Measurements from ENCODE around the gene ATR. TPM values are rescaled to one million over a fixed set of nuclear protein-coding genes. Genes with fewer than 3 reads are reported as not detected.

Gene ATR
- polyA plus RNA-seq, 1 donor from 2014 or later: 26.1 TPM

- no peak overlapping the region for H3K27ac ChIP-seq (ENCODE audit: low read length)
- no peak overlapping the region for H3K4me3 ChIP-seq (ENCODE audit: low read length)
- no peaks in the 10 kb centered on the region for H3F3A ChIP-seq (ENCODE audit: insufficient read depth, low read length, poor library complexity, severe bottlenecking)
- no peaks in the 10 kb centered on the region for H3K9me2 ChIP-seq (ENCODE audit: insufficient read depth, low read length)
- H2AFZ ChIP-seq (ENCODE audit: low read depth, low read length): no peak overlapping the region
- H3K27me3 ChIP-seq (ENCODE audit: insufficient read depth, low read depth, low read length): no peaks in the 10 kb centered on the region
- TF ChIP-seq MXI1 (conservative IDR thresholded peaks at IDR 0.05; ENCODE audit: poor library complexity, severe bottlenecking): no peak
- no peak for TF ChIP-seq REST (IDR thresholded peaks at IDR 0.05; ENCODE audit: borderline replicate concordance)
- TF ChIP-seq TAF1 (IDR thresholded peaks at IDR 0.05; ENCODE audit: low read depth): no peak
- TF ChIP-seq EZH2 (IDR thresholded peaks at IDR 0.05; ENCODE audit: borderline replicate concordance, insufficient read depth, low read length, poor library complexity, severe bottlenecking): no peak
- no peak for TF ChIP-seq SMC3 (conservative IDR thresholded peaks at IDR 0.05; ENCODE audit: poor library complexity)
- no peak for TF ChIP-seq POLR2AphosphoS5 (IDR thresholded peaks at IDR 0.05)
- no peak for TF ChIP-seq RAD21 (conservative IDR thresholded peaks at IDR 0.05)
- TF ChIP-seq EP300 (conservative IDR thresholded peaks at IDR 0.05; ENCODE audit: poor library complexity, severe bottlenecking): no peak
- H3K79me2 ChIP-seq (replicated peaks; ENCODE audit: insufficient read depth, low read length): no peaks in the 10 kb centered on the region
- no peaks in the 10 kb centered on the region for H4K20me1 ChIP-seq (ENCODE audit: insufficient read depth)
- no peak overlapping the region for H3K9ac ChIP-seq (ENCODE audit: low read length)
- no peaks in the 10 kb centered on the region for H3K36me3 ChIP-seq (ENCODE audit: insufficient read depth, low read length)
- no peaks in the 10 kb centered on the region for H3K9me3 ChIP-seq (ENCODE audit: low read length)
- no peak overlapping the region for H3K4me2 ChIP-seq (ENCODE audit: low read length)
These were observed 97.3 kb downstream of the ATR start for GRCh38 chr3:142481196-142481595.

- Histone ChIP-seq H3K27ac (ENCODE audit: low read length) (no peak overlapping the region), H3F3A (ENCODE audit: insufficient read depth, low read length, poor library complexity, severe bottlenecking) (no peaks in the 10 kb centered on the region), H3K4me2 (ENCODE audit: low read length) (no peak overlapping the region), H2AFZ (ENCODE audit: low read depth, low read length) (no peak overlapping the region), H3K79me2 (replicated peaks; ENCODE audit: insufficient read depth, low read length) (no peaks in the 10 kb centered on the region), H3K9me3 (ENCODE audit: low read length) (peaks cover 6% of the 10 kb centered on the region), H3K9ac (ENCODE audit: low read length) (no peak overlapping the region), H4K20me1 (ENCODE audit: insufficient read depth) (no peaks in the 10 kb centered on the region), H3K36me3 (ENCODE audit: insufficient read depth, low read length) (no peaks in the 10 kb centered on the region), H3K27me3 (ENCODE audit: insufficient read depth, low read depth, low read length) (no peaks in the 10 kb centered on the region), H3K4me3 (ENCODE audit: low read length) (no peak overlapping the region), H3K9me2 (ENCODE audit: insufficient read depth, low read length) (no peaks in the 10 kb centered on the region)
- TF ChIP-seq TAF1 (IDR thresholded peaks at IDR 0.05; ENCODE audit: low read depth) (no peak), POLR2AphosphoS5 (IDR thresholded peaks at IDR 0.05) (no peak), RAD21 (conservative IDR thresholded peaks at IDR 0.05) (no peak), MXI1 (conservative IDR thresholded peaks at IDR 0.05; ENCODE audit: poor library complexity, severe bottlenecking) (no peak), SMC3 (conservative IDR thresholded peaks at IDR 0.05; ENCODE audit: poor library complexity) (no peak), EP300 (conservative IDR thresholded peaks at IDR 0.05; ENCODE audit: poor library complexity, severe bottlenecking) (no peak), REST (IDR thresholded peaks at IDR 0.05; ENCODE audit: borderline replicate concordance) (no peak), CTCF (IDR thresholded peaks at IDR 0.05; ENCODE audit: poor library complexity, severe bottlenecking) (no peak), EZH2 (IDR thresholded peaks at IDR 0.05; ENCODE audit: borderline replicate concordance, insufficient read depth, low read length, poor library complexity, severe bottlenecking) (no peak)
These were observed 107.7 kb downstream of the ATR start for GRCh38 chr3:142470826-142471225.

All from neural cell (in vitro differentiated cells).